HCT116 (cell line): Measurements from ENCODE around the gene HLCS. TPM values are rescaled to one million over a fixed set of nuclear protein-coding genes. Genes with fewer than 3 reads are reported as not detected.

Source experiments
- ATAC-seq: fragments of 200-7000 bp; cut with Tn5 transposase; 2 replicates; pipeline ENCODE4 v1.9.1; 2020; ENCODE audit warnings: mild to moderate bottlenecking, moderate library complexity
- BruUV-seq: library from RNA; stranded (reverse); fragments of 400-500 nt; replicated peaks from 2 replicates; lab custom pipeline; 2021; lab: Mats Ljungman, UMichigan
- CTCF ChIA-PET: fragments of 300-600 bp; sonication (Branson Sonifier 250); formaldehyde crosslinking; loops from one replicate; lab custom pipeline; 2021; ENCODE audit warnings: antibody characterized with exemption; lab: Charles Lee
- POLR2A ChIA-PET: fragments of 300-600, 350-600 bp; sonication (Branson Sonifier 250); formaldehyde crosslinking; loops from one replicate; lab custom pipeline; 2021; ENCODE audit warnings: antibody characterized with exemption; lab: Charles Lee
- RAD21 ChIA-PET, 2 experiments: fragments of 300-600 bp; sonication (Branson Sonifier 250); formaldehyde crosslinking; loops; one replicate each; lab custom pipeline; 2023; ENCODE audit warnings: low total read pairs in 2 of 2; ENCODE audit not compliant: uncharacterized antibody in 2 of 2, unreplicated experiment in 2 of 2, low non-redundant PET in 1 of 2; lab: Charles Lee
- DNase-seq: peaks from one replicate; pipeline ENCODE4 v3.0.0-alpha.2; 2010; ENCODE audit warnings: low read depth, low spot score
- H2AFZ ChIP-seq: fragments of 200-600 bp; shearing (Covaris generic), sonication (generic); 2 replicates; pipeline ENCODE4 v1.6.1; 2017; ENCODE audit warnings: low read depth, mixed run types, mixed read lengths, antibody characterized with exemption, low read length; ENCODE audit not compliant: poor library complexity, severe bottlenecking
- H3K27ac ChIP-seq: 2 replicates; pipeline ENCODE4 v1.5.1; 2012; ENCODE audit warnings: low read depth, low read length
- H3K27me3 ChIP-seq: fragments of 200-600 bp; sonication (generic); 2 replicates; pipeline ENCODE4 v1.6.1; 2016; ENCODE audit warnings: mixed run types, low read length, mixed read lengths; ENCODE audit not compliant: insufficient read depth
- H3K36me3 ChIP-seq, 2 experiments: fragments of 200-500 bp in 1 of 2; fragments of 200-600 bp in 1 of 2; sonication (Bioruptor generic) in 1 of 2; sonication (generic) in 1 of 2; 2 replicates each; pipeline versions ENCODE4 v1.5.1 to v1.6.1; 2014 to 2016; ENCODE audit warnings: low read length in 2 of 2, inconsistent platforms in 1 of 2, mixed read lengths in 1 of 2, mixed run types in 1 of 2; ENCODE audit not compliant: insufficient read depth in 2 of 2, control insufficient read depth in 1 of 2
- H3K4me1 ChIP-seq, 2 experiments: fragments of 200-600 bp in 1 of 2; sonication (generic) in 1 of 2; 2 replicates each; pipeline versions ENCODE4 v1.5.1 to v1.6.1; 2012 to 2017; ENCODE audit warnings: low read length in 2 of 2, inconsistent platforms in 1 of 2, mild to moderate bottlenecking in 1 of 2, mixed read lengths in 1 of 2, mixed run types in 1 of 2, moderate library complexity in 1 of 2; ENCODE audit not compliant: insufficient read depth in 2 of 2, control insufficient read depth in 1 of 2
- H3K4me2 ChIP-seq: fragments of 200-600 bp; sonication (generic); 2 replicates; pipeline ENCODE4 v1.6.1; 2017; ENCODE audit warnings: mixed run types, low read length, mixed read lengths
- H3K4me3 ChIP-seq, 2 experiments: fragments of 200-600 bp in 1 of 2; sonication (generic) in 1 of 2; replicated peaks in 1 of 2; 2 replicates each; pipeline ENCODE4 v1.5.1; 2011 to 2016; ENCODE audit warnings: low read length in 2 of 2, control low read depth in 1 of 2, low read depth in 1 of 2, mild to moderate bottlenecking in 1 of 2, mixed read lengths in 1 of 2, mixed run types in 1 of 2
- H3K79me2 ChIP-seq: fragments of 200-600 bp; sonication (generic); 2 replicates; pipeline ENCODE4 v1.6.1; 2017; ENCODE audit warnings: mild to moderate bottlenecking, mixed run types, low read length, moderate library complexity, mixed read lengths; ENCODE audit not compliant: insufficient read depth
- H3K9ac ChIP-seq: fragments of 200-600 bp; sonication (generic); 2 replicates; pipeline ENCODE4 v1.6.1; 2016; ENCODE audit warnings: low read length, mixed read lengths
- H3K9me2 ChIP-seq: fragments of 200-600 bp; sonication (generic), shearing (Covaris generic); 2 replicates; pipeline ENCODE4 v1.6.1; 2017; ENCODE audit warnings: mixed run types, mild to moderate bottlenecking, moderate library complexity; ENCODE audit not compliant: insufficient read depth
- H3K9me3 ChIP-seq, 2 experiments: fragments of 200-500 bp in 1 of 2; fragments of 200-600 bp in 1 of 2; sonication (Bioruptor generic) in 1 of 2; sonication (generic) in 1 of 2; 2 replicates each; pipeline ENCODE4 v1.6.1; 2014 to 2017; ENCODE audit warnings: low read length in 2 of 2, mixed read lengths in 2 of 2, inconsistent platforms in 1 of 2, low read depth in 1 of 2, mild to moderate bottlenecking in 1 of 2, mixed run types in 1 of 2, moderate library complexity in 1 of 2; ENCODE audit not compliant: control insufficient read depth in 1 of 2, insufficient read depth in 1 of 2
- H4K20me1 ChIP-seq: fragments of 200-600 bp; sonication (generic), shearing (Covaris generic); 2 replicates; pipeline ENCODE4 v1.6.1; 2017; ENCODE audit warnings: mixed run types, mild to moderate bottlenecking, moderate library complexity; ENCODE audit not compliant: insufficient read depth
- CEBPB ChIP-seq: IDR thresholded peaks from 2 replicates; pipeline ENCODE4 v1.6.1; 2012; ENCODE audit warnings: low read depth
- CTCF ChIP-seq, 3 experiments: fragments of 200-600 bp in 1 of 3; sonication (generic) in 1 of 3; IDR thresholded peaks in 2 of 3; conservative IDR thresholded peaks in 1 of 3; 2 replicates each; pipeline ENCODE4 v1.5.1; 2012 to 2017; ENCODE audit warnings: low read depth in 2 of 3, low read length in 2 of 3, antibody characterized with exemption in 1 of 3, borderline replicate concordance in 1 of 3, control low read depth in 1 of 3, mild to moderate bottlenecking in 1 of 3, mixed read lengths in 1 of 3, mixed run types in 1 of 3, moderate library complexity in 1 of 3; ENCODE audit not compliant: insufficient read depth in 1 of 3
- EGR1 ChIP-seq: IDR thresholded peaks from 2 replicates; pipeline ENCODE4 v1.6.1; 2012; ENCODE audit warnings: low read depth
- EZH2 ChIP-seq: fragments of 200-600 bp; sonication (generic); IDR thresholded peaks from 2 replicates; pipeline ENCODE4 v1.6.1; 2017; ENCODE audit warnings: antibody characterized with exemption, mixed run types
- EZH2phosphoT487 ChIP-seq: fragments of 200-600 bp; IDR thresholded peaks from 2 replicates; pipeline ENCODE4 v1.6.1; 2018; ENCODE audit warnings: antibody characterized with exemption, borderline replicate concordance
- FOSL1 ChIP-seq: IDR thresholded peaks from 2 replicates; pipeline ENCODE4 v1.6.1; 2012; ENCODE audit warnings: low read depth
- JUND ChIP-seq: IDR thresholded peaks from 2 replicates; pipeline ENCODE4 v1.6.1; 2012
- MAX ChIP-seq: IDR thresholded peaks from 2 replicates; pipeline ENCODE4 v1.6.1; 2012
- POLR2A ChIP-seq: IDR thresholded peaks from 2 replicates; pipeline ENCODE4 v1.7.0; 2011; ENCODE audit warnings: borderline replicate concordance; ENCODE audit not compliant: insufficient read depth, insufficient read length; ENCODE audit errors: extremely low read depth
- POLR2AphosphoS5 ChIP-seq: IDR thresholded peaks from 2 replicates; pipeline ENCODE4 v1.6.1; 2011; ENCODE audit warnings: mild to moderate bottlenecking, low read depth, low read length, moderate library complexity
- RAD21 ChIP-seq: IDR thresholded peaks from 2 replicates; pipeline ENCODE4 v1.6.1; 2012; ENCODE audit warnings: low read depth, mild to moderate bottlenecking
- REST ChIP-seq: IDR thresholded peaks from 2 replicates; pipeline ENCODE4 v1.6.1; 2012; ENCODE audit warnings: low read depth
- SIN3A ChIP-seq: IDR thresholded peaks from 2 replicates; pipeline ENCODE4 v1.6.1; 2012; ENCODE audit warnings: low read depth
- SP1 ChIP-seq: IDR thresholded peaks from 2 replicates; pipeline ENCODE4 v1.6.1; 2012; ENCODE audit warnings: low read depth
- SRF ChIP-seq: IDR thresholded peaks from 2 replicates; pipeline ENCODE4 v1.6.1; 2012; ENCODE audit warnings: low read depth
- TCF7L2 ChIP-seq: IDR thresholded peaks from 2 replicates; pipeline ENCODE4 v1.7.0; 2011; ENCODE audit warnings: borderline replicate concordance, inconsistent platforms; ENCODE audit not compliant: insufficient read depth, insufficient read length; ENCODE audit errors: extremely low read depth
- ZFX ChIP-seq: fragments of 450-650 bp; IDR thresholded peaks from 2 replicates; pipeline ENCODE4 v1.6.1; 2017
- ZNF274 ChIP-seq: fragments of 200-500 bp; sonication (Bioruptor generic); IDR thresholded peaks from 2 replicates; pipeline ENCODE4 v1.6.1; 2014; ENCODE audit warnings: mild to moderate bottlenecking, low read depth, low read length, inconsistent platforms
- intact Hi-C: fragments of 100-400 bp; cut with micrococcal nuclease; formaldehyde crosslinking; loops from 2 replicates; pipeline ENCODE4 v1.10.0; 2022
- total RNA-seq: library from RNA; stranded (reverse); gene quantifications from one replicate; pipeline ENCODE4 v1.2.1, GENCODE V29; 2021; ENCODE audit not compliant: unreplicated experiment
- TF ChIP-seq, protein P1 (sequence below): IDR thresholded peaks from 2 replicates; pipeline ENCODE4 v1.6.1; 2011; ENCODE audit warnings: mild to moderate bottlenecking, low read length, moderate library complexity; ENCODE audit not compliant: insufficient replicate concordance; ENCODE audit errors: extremely low read depth

The HLCS gene
- total RNA-seq, 1 experiment from 2014 or later, result 18.5 TPM

GRCh38 chr21:36974851-36975192 is 8.4 kb upstream of the HLCS start:
- TF ChIP-seq POLR2AphosphoS5 (no peak), ZFX (no peak), EZH2 (no peak), REST (no peak), CEBPB (no peak), FOSL1 (no peak), SP1 (no peak), ZNF274 (no peak), RAD21 (no peak), MAX (no peak), POLR2A (no peak), SIN3A (no peak), EGR1 (no peak), EZH2phosphoT487 (no peak), SRF (no peak), CTCF (IDR thresholded peaks at IDR 0.05 in 2 of 3, conservative IDR thresholded peaks at IDR 0.05 in 1 of 3; ENCODE audit: borderline replicate concordance in 1 of 3, insufficient read depth in 1 of 3, low read depth in 2 of 3, low read length in 2 of 3) (no peak), JUND (no peak), TCF7L2 (no peak)
- TF ChIP-seq, protein P1, sequence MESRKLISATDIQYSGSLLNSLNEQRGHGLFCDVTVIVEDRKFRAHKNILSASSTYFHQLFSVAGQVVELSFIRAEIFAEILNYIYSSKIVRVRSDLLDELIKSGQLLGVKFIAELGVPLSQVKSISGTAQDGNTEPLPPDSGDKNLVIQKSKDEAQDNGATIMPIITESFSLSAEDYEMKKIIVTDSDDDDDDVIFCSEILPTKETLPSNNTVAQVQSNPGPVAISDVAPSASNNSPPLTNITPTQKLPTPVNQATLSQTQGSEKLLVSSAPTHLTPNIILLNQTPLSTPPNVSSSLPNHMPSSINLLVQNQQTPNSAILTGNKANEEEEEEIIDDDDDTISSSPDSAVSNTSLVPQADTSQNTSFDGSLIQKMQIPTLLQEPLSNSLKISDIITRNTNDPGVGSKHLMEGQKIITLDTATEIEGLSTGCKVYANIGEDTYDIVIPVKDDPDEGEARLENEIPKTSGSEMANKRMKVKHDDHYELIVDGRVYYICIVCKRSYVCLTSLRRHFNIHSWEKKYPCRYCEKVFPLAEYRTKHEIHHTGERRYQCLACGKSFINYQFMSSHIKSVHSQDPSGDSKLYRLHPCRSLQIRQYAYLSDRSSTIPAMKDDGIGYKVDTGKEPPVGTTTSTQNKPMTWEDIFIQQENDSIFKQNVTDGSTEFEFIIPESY, result no peak
- no peak for DNase-seq
- no peak overlapping the region for H3K9ac ChIP-seq
- H3K4me1 ChIP-seq, result peaks cover 7 to 13% of the 10 kb centered on the region in 2 experiments
- no peaks in the 10 kb centered on the region for H3K27me3 ChIP-seq
- ATAC-seq, result no peak
- H3K9me3 ChIP-seq, result no peaks in the 10 kb centered on the region
- intact Hi-C loops, result no loop called here
- no peak overlapping the region for H3K27ac ChIP-seq
- no TSS peak for BruUV-seq
- no peak overlapping the region for H3K4me3 ChIP-seq
- no peaks in the 10 kb centered on the region for H4K20me1 ChIP-seq
- no peak overlapping the region for H3K4me2 ChIP-seq
- ChIA-PET CTCF (no interaction called here), RAD21 (no interaction called here), POLR2A (no interaction called here)
- H3K79me2 ChIP-seq, result no peaks in the 10 kb centered on the region
- no peaks in the 10 kb centered on the region for H3K9me2 ChIP-seq
- H3K36me3 ChIP-seq, result no peaks in the 10 kb centered on the region
- H2AFZ ChIP-seq, result no peak overlapping the region
